GM12874 (cell line): ENCODE results near the gene AKAP12.

Experiments
- CTCF ChIP-seq: IDR thresholded peaks from 2 replicates; pipeline ENCODE4 v1.5.1; 2011; ENCODE audit warnings: low read depth, mild to moderate bottlenecking, control low read depth, low read length, moderate library complexity; ENCODE audit not compliant: insufficient read depth

Gene AKAP12

GRCh38 chr6:151351731-151352130 lies 112.0 kb downstream of the AKAP12 start:
- TF ChIP-seq CTCF: no peak

GRCh38 chr6:151352410-151353396 lies 112.9 kb downstream of the AKAP12 start:
- TF ChIP-seq CTCF: no peak

GRCh38 chr6:151353795-151354194 lies 114.0 kb downstream of the AKAP12 start:
- no peak for TF ChIP-seq CTCF

GRCh38 chr6:151357758-151358436 lies 118.1 kb downstream of the AKAP12 start:
- no peak for TF ChIP-seq CTCF

GRCh38 chr6:151358475-151358874 lies 118.7 kb downstream of the AKAP12 start:
- no peak for TF ChIP-seq CTCF

GRCh38 chr6:151359486-151359885 lies 119.7 kb downstream of the AKAP12 start:
- no peak for TF ChIP-seq CTCF

GRCh38 chr6:151365233-151365632 lies 125.5 kb downstream of the AKAP12 start:
- TF ChIP-seq CTCF: no peak
